ENCODE measurements around the gene SLC2A10.

Gene SLC2A10

GRCh38 chr20:46704714-46705377 lies 4.6 kb upstream of the SLC2A10 start:
- no peak for DNase-seq

GRCh38 chr20:46705378-46705729 lies 4.1 kb upstream of the SLC2A10 start:
- DNase-seq: no peak

DNA sequence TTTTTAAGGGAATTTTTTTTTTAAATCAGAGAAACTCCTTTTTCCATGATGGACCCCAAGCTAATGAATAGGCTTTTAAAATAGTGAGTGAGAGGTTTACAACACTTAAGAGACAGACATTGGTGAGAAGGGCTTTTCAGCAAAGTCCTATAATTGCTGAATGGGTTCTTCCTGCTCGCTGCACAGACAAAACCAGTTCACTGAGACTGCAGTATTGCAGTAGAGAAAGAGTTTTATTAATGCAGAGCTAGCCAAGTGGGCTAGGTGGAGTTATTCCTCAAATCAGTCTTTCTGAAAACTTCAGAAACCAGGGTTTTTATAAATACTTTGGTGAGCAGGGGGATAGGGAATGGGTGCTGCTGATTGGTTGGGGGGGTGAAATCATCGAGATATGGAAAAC lies 3.2 kb upstream of the SLC2A10 start:
- DNase-seq: no peak

GRCh38 chr20:46708172-46708860 lies 1.1 kb upstream of the SLC2A10 start:
- DNase-seq: no peak

DNA sequence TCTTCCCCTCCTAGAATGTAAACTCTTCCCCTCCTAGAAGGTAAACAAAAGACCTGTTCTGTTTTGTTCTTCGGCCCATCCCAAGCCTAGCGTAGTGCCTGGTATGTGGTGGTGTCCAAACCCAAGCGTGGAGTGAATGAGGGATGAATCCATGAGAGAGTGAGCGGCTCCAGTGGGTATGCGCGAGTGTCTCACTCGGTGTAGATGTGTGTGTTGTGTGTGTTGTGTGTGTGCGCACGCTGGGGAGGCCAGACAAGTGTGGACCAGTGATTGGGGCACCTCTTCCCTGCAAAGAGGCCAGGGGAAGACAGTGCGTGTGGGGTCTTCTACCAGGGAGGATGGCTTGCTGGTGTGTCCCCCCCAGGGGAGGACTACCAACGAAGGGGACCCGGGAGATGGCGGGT lies 392 bp upstream of the SLC2A10 start:
- no peak for DNase-seq

- DNase-seq: no peak
Measured at GRCh38 chr20:46710153-46710913, 884 bp downstream of the SLC2A10 start.

GRCh38 chr20:46712056-46712636 lies 2.7 kb downstream of the SLC2A10 start:
- DNase-seq: no peak

DNA sequence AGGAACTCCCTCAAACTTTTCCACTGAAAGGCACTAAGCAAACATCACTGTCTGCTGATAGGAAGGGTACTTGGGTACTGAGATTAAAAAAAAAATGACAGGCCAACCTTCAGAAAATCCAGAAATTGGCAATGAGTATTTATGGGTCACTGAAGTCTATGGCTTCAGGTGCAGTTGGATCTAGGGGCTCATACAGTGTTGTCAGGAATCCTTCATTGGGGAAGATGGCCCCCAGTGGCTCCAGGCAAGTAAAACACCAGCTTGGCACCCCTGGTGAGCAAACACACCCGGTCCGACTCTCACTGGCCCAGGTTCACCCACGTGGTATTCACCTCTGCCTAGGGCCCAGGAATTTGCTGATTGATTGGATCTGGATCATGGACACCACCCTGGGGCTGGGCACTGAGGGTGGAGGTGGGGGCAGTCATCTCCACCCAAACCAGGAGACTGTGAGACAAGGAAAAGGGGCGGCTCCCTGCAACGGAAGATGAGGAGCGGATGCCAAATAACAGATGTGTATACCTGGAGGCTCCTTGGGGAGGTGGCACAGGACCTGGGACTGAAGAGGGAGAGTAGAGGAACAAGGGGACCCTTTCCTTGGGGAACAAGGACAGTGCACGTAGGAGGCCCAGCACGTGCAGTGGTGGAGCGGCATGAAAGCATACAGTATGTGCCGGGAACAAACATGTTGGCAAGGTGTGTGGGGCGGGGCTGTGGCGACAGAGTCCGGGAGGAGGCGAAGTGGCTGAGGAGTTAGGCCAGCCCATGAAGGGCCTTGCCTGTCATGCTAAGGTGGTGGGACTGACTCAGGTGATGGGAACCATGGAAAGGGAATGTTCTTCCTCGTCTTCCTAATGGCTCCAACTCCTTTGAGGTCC lies 4.7 kb downstream of the SLC2A10 start:
- DNase-seq: no peak

DNA sequence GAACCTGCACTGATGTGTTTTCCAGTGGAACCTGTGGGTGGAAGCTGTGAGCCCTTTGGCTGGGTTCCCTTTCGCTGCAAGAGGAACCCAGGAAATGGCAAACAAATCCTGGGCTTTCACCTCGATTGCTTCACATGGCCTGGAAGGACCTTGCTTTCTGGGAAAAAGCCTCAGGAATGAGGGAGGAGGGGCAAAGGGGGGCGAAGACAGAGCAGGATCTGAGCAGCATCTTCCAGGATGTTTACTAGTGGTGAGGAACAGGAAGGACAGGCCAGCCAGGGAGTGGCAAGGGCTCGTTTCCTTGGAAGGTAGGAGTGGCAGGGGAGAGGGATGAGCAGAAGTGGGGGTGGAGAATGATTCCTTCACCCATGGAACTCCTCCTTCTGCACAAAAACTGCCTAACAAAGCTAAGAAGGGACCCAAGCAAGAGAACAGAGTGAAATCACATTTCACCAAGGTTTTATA lies 5.9 kb downstream of the SLC2A10 start:
- DNase-seq: no peak

DNA sequence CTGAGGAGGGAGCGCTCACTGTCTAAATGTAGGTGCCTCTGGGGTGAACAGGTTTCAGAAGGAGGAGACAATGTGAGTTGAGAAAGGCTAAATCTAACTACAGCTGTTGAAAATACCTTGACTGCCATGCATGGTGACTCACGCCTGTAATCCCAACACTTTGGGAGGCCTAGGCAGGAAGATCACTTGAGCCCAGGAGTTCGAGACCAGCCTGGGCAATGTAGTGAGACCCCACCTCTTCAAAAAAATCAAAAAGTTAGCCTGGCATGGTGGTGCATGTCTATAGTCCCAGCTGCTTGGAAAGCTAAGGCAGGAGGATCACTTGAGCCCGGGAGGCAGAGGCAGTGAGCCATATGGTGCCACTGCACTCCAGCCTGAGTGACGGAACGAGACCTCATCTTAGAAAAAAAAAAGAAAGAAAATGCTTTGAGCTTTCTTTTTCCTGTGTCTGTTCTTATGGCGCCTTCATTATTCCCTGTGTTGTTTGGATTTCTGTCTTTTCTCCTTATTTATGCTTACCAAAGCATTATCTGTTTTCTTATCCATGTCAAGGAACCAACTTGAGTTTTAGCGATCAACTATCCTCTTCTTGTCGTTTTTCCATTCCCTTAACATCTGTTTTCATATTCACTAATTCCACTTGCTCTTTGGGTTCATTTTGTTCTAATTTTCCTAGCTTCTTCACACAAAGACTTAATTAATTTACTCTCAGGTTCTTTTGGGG lies 8.5 kb downstream of the SLC2A10 start:
- DNase-seq: no peak

DNA sequence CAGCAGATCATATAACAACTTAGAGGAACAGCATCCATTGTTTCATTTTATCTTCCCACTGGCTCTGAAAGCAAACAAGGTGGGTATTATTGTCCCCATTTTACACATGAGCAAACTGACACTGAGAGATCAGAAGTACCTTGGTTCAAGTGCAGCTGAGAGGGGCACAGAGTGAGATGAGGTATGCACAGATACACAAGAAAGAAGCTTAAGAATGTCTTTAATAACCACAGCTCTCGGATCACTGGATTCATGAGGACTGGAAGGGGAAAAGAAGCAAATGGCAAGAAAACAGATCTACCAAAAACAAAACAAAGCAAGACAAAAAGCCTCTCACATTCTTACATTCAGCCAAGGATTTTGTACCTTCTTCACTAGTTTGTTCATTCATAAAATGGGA lies 10.6 kb downstream of the SLC2A10 start:
- DNase-seq: no peak

DNA sequence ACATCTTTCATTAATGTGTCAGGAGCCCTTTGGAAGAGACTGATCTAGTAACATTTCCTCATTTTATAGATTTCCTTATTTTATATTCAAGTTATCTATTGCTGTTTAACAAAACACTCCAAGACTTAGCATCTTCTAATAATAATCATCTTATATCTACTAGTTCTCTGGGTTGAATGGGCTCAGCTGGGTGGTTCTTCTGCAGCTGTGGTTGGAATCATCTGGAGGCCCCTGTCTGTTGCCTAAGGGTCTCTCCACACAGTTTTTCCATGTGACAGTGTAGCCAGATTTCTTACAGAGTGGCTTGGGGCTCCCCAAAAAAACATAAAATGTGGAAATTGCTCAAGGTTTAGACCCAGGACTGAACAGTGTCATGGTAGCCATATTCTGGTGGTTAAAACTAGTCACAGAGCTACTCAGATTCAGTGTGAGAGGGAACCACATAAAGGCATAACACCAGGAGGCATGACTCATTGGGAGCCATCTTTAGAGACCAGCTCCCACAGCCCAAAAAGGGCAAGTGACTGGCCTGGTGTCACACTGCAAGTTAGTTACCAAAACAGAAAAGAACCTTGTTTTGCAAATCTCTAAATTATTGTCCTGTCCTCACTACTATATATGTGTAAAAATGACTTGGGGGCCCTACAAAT lies 11.5 kb downstream of the SLC2A10 start:
- no peak for DNase-seq

GRCh38 chr20:46721476-46721875 lies 12.0 kb downstream of the SLC2A10 start:
- DNase-seq: no peak

DNA sequence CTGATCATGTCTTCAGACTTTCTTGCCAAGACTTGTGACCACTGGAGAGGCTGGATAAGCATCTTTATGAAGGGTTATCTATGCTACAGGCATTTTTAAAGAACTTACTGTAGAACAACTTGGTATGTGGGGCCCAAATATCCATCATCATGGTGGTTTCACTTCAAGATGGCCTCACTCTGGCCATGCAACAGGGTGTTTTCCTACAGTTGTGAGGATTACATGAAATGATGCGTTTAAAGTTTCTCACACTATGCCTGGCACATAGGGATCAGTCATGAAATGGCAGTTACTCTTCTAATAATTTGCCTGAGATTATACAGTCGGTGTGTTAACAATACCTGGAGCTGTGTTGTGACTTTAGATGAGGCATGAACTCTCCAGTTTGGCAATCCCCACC lies 13.0 kb downstream of the SLC2A10 start:
- no peak for DNase-seq

DNA sequence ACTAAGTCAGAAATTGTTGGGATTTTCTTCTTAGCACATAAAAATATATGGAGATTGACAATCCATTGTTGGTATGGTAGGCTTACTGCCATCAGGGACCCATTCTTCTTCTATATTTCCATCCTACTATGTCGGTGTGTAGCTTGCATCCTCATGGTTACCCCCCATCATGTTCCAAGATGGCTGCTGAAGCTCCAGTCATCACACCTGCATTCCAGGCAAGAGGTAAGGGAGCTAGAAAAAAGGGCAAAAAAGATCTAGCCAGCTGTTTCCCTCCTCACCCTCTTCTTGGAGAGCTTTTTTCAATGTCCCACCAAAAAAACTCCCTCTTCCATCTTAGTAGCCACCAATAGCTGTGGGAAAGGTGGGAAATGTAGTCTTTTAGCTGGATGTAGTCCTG lies 13.6 kb downstream of the SLC2A10 start:
- no peak for DNase-seq

DNA sequence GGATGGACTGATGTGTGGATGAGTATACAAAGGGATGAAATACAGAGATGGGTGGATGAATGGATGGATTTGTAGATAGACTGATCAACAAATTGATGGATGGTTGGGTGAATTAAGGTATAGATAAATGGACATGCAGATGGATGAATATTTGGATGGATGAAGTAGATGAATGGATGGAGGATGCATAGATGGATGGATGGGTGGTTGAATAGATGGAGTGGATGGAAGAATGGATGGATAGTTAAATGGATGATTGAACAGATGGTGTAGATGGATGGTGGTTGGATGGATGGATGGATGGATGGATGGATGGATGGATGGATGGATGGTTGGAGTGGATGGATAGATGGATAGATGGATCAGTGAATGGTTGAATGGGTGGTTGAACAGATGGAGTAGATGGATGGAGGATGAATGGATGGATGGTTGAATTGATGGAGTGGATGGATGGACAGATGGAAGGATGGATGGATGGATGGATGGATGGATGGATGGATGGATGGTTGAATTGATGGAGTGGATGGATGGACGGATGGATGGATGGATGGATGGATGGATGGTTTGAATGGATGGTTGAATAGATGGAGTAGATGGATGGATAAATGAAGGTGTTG lies 15.0 kb downstream of the SLC2A10 start:
- no peak for DNase-seq

DNA sequence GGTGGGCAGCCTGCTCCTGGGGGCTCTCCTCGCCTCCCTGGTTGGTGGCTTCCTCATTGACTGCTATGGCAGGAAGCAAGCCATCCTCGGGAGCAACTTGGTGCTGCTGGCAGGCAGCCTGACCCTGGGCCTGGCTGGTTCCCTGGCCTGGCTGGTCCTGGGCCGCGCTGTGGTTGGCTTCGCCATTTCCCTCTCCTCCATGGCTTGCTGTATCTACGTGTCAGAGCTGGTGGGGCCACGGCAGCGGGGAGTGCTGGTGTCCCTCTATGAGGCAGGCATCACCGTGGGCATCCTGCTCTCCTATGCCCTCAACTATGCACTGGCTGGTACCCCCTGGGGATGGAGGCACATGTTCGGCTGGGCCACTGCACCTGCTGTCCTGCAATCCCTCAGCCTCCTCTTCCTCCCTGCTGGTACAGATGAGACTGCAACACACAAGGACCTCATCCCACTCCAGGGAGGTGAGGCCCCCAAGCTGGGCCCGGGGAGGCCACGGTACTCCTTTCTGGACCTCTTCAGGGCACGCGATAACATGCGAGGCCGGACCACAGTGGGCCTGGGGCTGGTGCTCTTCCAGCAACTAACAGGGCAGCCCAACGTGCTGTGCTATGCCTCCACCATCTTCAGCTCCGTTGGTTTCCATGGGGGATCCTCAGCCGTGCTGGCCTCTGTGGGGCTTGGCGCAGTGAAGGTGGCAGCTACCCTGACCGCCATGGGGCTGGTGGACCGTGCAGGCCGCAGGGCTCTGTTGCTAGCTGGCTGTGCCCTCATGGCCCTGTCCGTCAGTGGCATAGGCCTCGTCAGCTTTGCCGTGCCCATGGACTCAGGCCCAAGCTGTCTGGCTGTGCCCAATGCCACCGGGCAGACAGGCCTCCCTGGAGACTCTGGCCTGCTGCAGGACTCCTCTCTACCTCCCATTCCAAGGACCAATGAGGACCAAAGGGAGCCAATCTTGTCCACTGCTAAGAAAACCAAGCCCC lies 16.0 kb downstream of the SLC2A10 start:
- no peak for DNase-seq

DNA sequence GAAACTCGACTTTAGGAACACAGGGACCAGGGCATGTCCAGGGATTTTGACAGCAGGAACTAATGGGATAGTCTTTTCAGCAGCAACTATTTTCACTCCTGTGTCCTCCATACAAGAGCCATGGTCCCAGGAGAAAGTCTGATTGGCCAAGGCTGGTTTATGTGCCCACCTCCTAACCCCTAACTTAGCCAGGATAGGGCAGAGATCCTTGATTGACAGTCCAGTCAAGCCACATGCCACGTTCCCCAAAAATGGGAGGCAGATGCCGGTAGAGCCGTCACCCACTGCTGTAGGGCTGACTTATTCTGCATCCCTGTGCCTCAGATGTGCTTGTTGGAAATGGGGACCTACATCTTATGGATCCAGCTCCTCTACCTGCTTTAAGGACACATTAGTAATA lies 22.3 kb downstream of the SLC2A10 start:
- DNase-seq: no peak

GRCh38 chr20:46735436-46735835 lies 26.0 kb downstream of the SLC2A10 start:
- DNase-seq: no peak

Data from activated T-cell treated with anti-CD3 and anti-CD28 coated beads, Interleukin-2, amount 50 U/mL, for 48 hours (primary cell).